ENCODE data around the gene LCA5.
A peak's percentile ranks its signal among the peaks of the same experiment; 100 is the strongest.
"Not testable (repeated sequence)": the region's sequence is repeated elsewhere in the genome, so short reads cannot be mapped to it uniquely, and the experiment has no call there.

Gene LCA5

DNA sequence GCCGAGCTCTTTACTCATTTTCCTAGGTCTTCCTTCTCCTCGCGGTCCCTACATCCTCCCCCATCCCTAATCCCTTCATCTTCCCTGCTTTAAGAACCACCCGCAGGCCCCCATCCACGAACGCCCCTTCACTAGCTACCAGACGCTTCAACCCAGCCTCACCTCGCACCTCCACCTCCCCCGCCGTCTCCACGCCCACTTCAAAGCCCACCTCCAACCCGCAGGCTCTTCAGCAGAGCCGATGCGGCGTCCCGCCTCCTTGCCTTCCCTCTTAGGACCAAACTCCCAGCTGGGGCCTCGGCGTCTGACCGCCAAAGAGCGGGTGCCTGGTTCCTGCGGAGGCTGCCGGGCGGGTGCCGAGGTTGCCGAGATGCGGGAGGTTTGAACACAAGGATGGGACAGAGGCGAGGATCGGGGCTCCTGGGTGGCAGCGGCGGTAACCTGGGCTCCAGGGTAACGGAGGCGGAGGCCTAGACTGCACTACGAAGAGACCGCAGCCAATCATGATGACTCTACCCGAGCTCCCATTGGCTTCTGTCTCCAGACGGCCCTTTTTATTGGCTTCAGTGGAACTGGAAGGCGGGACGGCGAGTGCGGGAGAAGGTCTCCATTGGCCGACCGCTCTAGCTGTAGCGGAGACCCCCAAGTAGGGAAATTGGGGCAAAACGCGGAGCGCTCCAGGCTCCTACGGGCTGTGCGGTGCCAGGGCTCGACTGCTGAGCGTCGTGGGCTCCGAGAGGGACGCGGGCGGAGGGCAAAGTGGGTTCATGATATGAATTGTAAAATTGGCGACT is at the start of gene LCA5:
LCA5 (minus strand) TSS at position 477 of the 794 bp plus-strand sequence. CDS start 18,536 bp downstream, outside the sequence.
- peak; percentile 86 to 87 for DNase-seq

GRCh38 chr6:79586548-79586947 is 49.3 kb upstream of the LCA5 start:
- DNase-seq = no peak

GRCh38 chr6:79584332-79584731 is 47.1 kb upstream of the LCA5 start:
- no peak for DNase-seq

- DNase-seq = not testable (repeated sequence)
These were observed 40.7 kb upstream of the LCA5 start for GRCh38 chr6:79577926-79578325.

GRCh38 chr6:79574630-79575225 is 37.5 kb upstream of the LCA5 start:
- no peak for DNase-seq

- DNase-seq = no peak
These were observed 36.9 kb upstream of the LCA5 start for GRCh38 chr6:79574174-79574573.

DNA sequence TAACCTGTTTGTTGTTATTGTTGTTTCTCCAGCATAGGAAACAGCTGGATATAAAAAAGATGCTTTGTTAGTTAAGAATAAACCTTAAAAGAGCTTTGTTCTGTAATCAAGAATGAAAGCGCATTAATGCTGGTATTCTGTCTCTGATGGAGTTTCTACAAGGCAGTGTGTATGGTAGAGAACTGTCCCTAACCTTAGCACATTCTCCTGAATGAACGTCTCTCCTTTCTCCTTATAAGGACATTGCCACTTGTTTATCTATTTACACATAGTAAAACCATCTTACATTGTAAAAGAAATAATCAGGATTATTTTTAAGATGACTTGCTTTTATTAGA is 33.8 kb upstream of the LCA5 start:
- DNase-seq = no peak

DNA sequence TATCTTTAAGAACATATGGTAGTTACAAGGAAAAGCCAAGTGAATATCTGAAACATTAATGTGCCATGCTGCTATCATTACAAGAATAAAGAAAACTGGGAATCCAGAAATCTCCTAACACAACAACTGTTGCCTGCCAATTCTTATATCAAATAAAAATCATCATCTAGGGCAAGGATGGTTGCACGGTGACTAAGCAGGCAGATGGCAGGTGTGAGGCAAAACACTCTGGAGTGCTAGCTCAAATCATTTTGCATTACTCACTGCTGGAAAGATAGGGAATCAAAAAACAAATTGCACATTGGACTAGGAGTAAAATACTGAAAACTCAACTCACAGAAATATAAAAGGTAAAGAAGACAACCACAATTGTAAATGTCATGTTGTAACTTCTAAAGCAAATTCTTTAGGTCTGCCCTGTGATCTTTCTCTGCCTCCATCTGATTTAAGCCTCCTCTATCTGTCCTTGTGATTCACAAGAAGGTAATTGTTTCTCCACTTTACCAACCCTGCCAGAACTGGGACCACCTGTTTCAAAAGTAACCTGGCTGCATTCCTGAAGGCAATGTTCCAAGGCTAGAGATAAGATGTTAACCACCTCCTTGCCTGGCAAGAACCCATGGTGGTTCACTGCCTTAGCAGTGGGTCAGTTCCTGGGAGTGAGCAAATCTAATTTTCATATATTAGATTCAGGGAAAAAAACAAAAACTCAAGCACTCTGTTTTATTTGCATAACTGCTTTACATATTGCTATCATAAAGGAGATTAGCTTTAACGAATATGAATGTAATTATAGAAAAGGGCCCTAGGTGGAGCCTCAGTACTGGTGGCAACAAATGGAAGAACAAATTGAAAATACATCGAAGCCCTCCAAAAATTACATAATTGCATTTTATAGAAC is 33.1 kb upstream of the LCA5 start:
- DNase-seq = peak in 1 of 2 donors; percentile 36

DNA sequence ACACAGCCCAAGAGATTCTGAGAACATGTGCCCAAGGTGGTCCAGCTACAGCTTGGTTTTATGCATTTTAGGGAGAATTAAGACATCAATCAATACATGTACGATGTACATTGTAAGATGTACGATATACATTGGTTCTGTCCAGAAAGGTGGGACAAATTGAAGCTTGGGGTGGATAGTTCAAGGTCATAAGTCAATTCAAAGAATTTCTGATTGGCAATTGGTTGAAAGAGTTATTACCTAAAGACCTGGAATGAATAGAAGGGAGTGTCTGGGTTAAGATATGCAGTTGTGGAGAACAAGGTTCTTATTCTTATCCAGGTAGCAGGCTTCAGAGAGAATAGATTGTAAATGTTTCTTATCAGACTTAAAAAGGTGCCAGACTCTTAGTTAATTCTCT is 31.8 kb upstream of the LCA5 start:
- no peak for DNase-seq

DNA sequence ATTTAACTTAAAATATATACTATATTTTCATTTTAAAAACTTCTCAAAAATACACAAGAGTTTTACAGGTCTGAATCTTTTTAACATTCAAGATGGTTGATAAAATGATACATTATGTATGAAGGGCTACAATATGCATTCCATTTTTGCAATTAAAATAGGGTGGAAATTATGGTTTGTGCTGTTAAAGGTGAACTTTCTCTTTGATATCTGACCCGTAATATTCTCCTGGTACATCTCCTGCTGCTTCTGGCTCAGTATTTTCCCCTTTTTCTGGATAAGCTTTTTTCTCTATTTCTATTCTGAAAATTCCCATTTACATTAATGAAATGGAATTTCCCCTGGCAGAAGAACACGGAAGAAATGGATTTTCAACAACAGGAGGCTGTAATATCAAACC is 27.4 kb upstream of the LCA5 start:
- no peak for DNase-seq

GRCh38 chr6:79559706-79560105 is 22.5 kb upstream of the LCA5 start:
- DNase-seq = no peak

- DNase-seq = no peak
These were observed 20.6 kb upstream of the LCA5 start for GRCh38 chr6:79557673-79558467.

DNA sequence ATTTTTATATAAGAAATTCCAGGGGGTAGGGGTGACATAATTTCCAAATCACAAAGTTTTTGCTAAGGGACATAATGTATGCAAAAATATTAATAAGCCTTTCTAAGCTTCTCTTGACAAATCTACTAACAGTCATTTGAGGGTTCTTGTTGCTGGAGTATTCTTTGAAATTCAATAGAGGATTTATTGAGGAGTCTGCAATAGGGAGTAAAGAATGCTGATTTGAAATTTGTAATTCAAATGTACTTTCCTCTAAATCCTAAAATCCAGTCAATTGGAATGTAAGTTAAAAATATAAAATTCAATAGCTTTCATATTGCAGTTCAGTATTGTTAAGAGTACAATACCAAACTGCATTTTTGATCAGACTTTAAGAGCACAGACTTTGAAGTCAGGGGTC is 17.1 kb upstream of the LCA5 start:
- DNase-seq = no peak

- no peak for DNase-seq
These were observed 14.2 kb upstream of the LCA5 start for GRCh38 chr6:79551401-79551800.

GRCh38 chr6:79548304-79548703 is 11.1 kb upstream of the LCA5 start:
- DNase-seq = no peak

- DNase-seq = no peak
These were observed 9.0 kb upstream of the LCA5 start for GRCh38 chr6:79546186-79546585.

DNA sequence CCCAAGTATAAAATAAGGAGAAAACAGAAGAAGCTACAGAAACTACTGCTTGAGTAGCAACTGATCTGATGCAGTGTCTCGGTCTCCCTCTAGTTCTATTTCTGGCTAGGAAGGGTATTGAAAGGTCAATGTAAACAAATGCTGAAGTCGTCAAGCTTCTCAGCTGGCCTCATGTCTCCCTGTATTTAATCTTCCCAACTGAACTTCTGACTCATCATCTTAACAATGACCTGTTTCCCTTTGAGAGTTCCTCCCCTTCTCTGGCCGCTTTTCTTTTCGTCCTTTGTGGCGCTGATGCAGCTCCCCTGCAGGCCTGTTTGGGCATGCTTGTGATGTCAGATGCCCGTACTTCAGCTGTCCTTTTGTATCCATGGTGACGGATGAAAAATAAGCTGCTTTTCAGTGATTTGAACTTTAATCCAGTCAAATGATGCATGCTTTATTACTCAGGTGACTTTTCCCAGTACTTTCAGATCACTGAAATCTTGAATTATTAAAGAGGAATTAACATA is 7.8 kb upstream of the LCA5 start:
- peak; percentile 22 to 68 for DNase-seq

DNA sequence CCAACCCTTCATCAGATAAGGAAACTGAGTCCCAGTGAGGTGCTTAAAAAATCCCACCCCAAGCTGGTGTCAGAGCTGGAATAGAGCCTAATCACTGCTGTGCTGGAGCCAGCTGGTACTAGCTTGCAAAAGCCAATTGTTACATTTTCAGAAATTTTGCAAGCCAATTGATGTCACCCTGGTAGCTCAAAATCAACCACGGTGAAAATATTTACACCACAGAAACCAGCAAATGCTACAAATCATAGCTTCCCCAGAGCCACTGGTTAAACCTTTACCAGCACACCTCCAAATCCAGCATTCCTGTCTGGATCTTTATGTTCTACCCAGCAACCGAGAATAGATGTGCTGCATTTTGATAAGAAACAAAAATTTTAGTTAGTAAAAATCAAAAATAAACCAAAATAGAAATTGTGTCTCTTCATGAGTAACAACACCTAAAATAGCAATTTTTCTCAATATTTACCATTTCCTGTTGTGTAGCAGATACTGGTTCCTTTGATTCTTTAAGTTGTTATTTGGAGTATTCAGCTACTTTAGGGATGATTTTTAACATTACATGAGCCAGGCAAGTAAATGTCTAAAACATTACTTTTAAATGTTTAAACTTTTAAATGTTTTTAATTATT is 7.2 kb upstream of the LCA5 start:
- no peak for DNase-seq

- no peak for DNase-seq
These were observed 6.7 kb upstream of the LCA5 start for GRCh38 chr6:79543886-79544285.

GRCh38 chr6:79543411-79543810 is 6.2 kb upstream of the LCA5 start:
- DNase-seq = no peak

DNA sequence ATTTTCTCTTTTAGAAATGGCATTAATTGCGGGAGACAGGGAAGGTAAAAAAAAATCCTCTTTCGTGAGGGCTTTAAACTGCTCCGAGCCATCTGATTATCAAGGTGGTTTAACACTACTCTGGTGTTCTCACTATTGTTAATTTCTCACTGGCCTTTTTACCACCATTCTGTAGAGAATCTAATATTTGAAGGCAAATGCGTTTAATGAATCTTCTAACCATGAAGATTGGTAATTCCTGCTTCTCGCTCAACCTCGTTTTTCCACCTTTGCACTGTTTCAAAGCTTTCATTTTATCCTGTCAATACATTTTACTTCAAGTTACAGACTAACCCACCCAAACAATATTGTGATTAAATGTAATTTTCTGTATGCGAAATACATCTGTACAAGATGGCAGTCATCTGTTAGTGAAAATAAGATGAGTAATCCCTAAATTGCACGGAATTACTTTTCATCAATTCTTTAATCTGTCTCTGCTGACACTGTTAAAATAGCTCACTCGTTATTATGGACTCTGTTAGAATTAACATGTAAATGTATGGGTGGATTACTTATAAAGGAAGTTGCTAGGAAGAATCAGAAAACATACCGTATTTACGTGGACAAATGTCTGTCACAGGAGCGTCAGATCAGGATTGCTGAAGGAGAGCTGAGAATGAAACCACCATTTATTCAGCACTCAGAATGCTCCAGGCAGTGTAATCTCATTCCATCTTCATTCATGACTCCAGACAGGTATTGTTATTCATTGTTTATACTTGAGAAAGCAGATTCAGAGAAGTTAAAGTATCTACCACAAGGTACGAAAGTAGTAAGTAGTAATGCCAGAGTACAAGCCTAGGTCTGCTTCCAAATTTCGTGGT is 1.1 kb upstream of the LCA5 start:
- DNase-seq = no peak
